HG02763 (cell line): ENCODE measurements around the gene OPRM1.
A peak's percentile ranks its signal among the peaks of the same experiment; 100 is the strongest.

ENCODE experiments used
- ATAC-seq: cut with Tn5 transposase; IDR thresholded peaks from one replicate; pipeline ENCODE4 v1.9.1; 2021; ENCODE audit warnings: mild to moderate bottlenecking, moderate library complexity; ENCODE audit not compliant: unreplicated experiment

The OPRM1 gene

DNA sequence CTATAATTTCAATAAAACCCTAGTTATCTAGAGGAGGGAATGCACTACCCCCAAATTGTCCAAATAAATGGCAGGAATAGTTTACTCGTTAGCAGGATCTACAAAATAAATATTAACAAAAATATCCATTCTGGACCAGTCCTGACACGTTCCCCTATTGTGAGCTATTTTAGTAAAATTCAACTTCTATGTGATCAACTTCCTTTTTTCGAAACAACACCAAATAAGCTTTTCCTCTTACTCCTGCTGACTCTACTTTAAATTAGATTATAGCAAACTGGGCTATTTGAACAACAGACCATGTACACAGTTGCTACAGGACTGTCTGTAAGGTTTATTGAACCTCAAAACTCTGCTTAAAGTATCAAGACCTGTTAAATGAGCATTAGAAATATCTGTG, 163.3 kb downstream of the OPRM1 start:
- no peak for ATAC-seq

DNA sequence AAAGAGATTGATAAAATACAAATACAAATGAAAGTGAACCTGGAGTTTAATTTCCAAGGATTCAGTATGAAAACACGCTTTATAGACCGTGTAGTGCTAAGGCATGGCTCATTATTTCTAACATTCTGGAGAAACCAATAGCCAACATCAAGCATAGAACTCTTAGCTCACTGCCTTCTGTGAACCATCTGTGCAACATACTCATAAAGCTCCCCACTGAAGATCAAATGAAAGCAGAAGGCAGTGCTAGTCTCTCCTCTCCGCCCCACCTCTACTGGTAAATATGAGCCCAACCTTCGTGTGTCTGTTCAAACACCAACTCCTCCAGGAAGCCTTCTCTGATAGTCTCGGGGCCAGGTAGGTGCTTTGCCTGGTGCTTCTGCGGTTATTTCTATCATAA, 163.9 kb downstream of the OPRM1 start:
- ATAC-seq = no peak

DNA sequence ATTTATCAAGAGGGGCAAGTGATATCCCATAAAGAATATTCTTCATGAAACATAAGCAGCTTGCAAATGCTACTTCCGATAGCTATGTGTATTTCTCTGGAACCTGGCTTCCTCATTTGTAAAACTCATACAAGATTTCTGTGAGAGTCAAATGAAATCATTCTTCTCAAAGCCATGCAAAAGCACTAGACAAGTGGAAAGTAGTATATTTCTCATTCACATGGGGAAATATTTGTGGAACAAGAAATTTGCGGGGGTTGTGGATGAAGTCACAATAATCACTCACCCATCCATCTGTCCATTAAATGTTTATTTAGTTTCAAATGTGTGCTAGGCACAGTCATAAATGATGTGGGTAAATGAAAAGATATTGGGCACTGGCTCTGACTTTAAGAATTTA, 167.1 kb downstream of the OPRM1 start:
- ATAC-seq = no peak

DNA sequence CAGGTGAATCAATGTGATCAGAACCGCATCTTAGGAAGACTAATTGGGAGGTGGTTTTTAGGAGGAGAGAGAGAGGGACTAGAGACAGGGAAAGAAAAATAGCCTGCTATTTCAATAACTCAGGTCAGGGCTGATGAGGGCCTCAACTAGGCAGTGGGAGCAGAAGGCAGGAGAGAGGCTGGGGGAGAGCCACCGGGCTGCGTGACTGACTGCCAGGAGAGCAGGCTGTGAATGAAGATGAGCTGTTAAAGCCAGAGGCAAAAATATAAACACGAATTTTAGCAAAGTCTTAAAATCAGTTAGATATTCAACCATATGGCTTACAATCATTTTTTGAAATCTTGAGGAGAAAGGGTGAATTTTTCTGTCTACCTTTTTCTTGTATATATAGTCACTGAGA, 168.0 kb downstream of the OPRM1 start:
- ATAC-seq = no peak

GRCh38 chr6:154209555-154209954, 170.5 kb downstream of the OPRM1 start:
- no peak for ATAC-seq

DNA sequence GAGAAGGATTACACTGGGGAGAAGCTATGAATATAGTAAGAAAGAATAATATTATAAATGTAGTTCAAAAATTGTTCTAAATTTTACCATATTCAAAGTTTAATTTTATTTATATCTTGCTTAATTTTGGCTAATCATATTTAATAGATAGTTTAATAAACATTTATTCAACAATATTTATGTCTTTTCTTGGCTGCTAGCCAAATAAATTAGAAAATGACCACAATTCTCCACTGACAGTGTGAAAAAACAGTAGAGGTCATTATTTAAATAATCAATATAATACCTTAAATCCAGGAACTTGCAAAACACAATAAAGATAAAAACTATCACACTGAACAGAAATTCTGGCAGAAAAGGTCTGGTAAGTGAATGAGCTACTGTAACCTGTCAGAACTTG, 171.6 kb downstream of the OPRM1 start:
- no peak for ATAC-seq

- ATAC-seq = no peak
These were observed 174.7 kb downstream of the OPRM1 start for GRCh38 chr6:154213782-154214181.

GRCh38 chr6:154218301-154218700, 179.3 kb downstream of the OPRM1 start:
- ATAC-seq = no peak

DNA sequence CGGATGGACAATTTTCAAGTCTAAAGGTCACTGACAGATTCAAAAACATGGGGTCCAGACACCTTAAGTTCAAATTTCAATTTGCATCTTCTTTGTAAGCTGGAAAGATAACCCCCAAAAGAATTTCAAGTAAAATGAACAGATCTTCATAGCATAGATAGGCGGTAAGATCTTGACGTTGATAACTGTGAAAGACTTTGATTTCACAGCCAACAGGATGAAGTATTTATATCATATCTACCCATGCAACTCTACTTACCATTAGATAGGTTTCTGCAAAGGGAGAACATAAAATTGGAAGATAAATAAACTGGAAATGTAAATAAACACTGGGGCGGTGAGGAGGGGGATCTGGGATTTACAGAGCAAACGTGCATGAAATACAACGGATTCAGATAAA, 179.7 kb downstream of the OPRM1 start:
- no peak for ATAC-seq

DNA sequence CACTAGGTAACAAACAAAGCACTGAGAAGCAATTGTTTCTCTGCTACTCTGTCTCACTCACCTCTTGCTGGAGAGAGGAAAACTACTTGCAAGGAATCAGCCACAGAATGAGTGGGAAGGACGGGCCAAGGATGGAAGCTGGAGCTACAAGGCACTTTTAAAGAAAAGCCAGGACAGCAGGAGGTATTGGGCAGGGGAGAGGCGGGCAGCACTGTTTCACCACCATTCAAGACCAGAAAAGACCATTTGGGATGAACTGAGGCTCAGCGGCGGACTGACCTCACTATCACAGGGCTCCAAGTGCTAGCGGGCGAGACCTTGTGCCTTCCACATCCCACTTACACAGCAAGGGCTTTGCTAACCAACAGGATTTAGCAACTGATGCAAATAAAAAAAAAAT, 180.2 kb downstream of the OPRM1 start:
- ATAC-seq = no peak

DNA sequence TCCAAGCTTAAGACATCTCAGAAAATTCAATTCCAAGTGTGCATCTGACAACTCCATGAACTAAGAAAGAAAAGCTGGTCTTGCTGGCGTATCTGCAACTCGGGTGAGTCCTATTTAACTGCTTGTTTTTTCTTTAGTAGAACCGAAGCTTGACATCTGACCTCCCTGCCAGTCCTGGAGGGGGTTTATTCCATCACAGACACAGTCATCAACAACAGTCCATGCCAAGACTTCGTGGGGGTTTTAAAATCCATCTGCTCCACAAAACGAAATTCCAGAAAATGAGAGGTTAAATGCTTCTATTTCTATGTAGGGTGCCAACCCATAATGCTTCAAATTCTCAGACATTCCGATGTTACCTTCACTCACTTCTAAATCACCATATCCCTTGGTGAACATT, 183.7 kb downstream of the OPRM1 start:
- no peak for ATAC-seq

GRCh38 chr6:154223296-154223695, 184.3 kb downstream of the OPRM1 start:
- ATAC-seq = no peak

- no peak for ATAC-seq
These were observed 187.4 kb downstream of the OPRM1 start for GRCh38 chr6:154226461-154226860.

DNA sequence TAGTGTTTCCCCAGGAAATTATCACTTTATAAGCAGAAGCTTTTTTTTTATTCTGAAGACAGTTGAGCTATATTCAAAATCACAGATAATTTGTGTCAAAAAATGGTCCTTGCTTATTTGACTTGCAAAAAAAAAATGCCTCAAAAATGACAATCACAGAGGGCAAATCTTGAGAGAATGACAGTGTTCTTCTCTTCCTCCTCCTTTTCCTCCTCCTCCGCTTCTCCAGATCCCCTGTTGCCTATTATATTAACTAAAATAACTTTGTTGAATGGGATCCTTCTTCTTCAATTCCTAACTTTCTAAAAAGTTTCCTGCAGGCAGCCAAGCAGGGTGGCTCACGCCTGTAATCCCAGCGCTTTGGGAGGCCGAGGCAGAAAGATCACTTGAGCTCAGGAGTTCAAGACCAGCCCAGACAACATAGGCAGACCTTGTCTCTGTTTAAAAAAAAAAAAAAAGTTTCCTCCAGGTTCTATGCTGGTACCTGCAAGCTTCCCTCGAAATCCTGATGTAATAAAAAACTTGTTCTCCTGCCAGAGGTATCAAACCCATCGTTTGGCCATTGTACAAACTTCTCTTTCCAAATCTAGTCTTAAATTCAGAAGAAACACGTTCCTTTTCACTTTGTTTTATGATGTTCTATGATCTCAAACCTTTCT, 189.0 kb downstream of the OPRM1 start:
- no peak for ATAC-seq

- no peak for ATAC-seq
These were observed 189.5 kb downstream of the OPRM1 start for GRCh38 chr6:154228521-154228905.

DNA sequence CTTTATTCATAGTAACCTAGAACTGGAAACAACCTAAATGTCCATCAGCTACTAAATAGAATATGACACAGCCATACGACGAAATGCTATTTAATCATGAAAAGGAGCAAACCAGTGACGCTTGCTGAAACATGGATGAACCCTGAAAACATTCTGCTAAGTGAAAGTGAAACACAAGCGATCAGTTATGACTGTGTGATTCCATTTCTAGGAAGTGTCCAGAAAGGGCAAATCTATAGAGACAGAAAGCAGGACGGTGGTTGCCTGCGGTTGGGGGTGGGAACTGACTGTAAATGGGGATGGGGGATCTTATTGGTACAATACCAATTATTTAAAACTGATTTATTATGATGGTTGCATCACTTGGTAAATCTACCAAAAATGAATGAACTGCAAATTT, 190.7 kb downstream of the OPRM1 start:
- peak; percentile 51 for ATAC-seq

- ATAC-seq = no peak
These were observed 191.4 kb downstream of the OPRM1 start for GRCh38 chr6:154230393-154230792.

GRCh38 chr6:154230910-154231595, 192.0 kb downstream of the OPRM1 start:
- ATAC-seq = no peak

- ATAC-seq = no peak
These were observed 193.2 kb downstream of the OPRM1 start for GRCh38 chr6:154232013-154232910.

DNA sequence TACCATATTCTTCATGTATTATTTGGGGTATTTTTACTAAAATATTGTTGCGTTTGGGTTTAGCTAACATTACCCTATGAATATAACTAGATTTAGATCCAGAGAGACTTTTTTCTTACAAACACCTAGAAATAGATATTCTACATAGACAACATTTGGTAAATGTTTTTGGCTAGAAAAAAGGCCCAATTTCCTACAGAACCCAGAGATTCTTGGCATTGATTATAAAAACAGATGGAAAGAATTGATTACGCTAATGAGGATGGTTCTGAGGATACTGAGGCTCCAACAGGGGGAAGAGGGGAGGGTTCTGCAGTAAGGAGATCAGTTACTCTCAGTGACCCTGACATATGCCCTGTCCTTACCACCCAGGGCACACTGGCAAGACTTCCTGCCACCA, 194.3 kb downstream of the OPRM1 start:
- ATAC-seq = no peak

DNA sequence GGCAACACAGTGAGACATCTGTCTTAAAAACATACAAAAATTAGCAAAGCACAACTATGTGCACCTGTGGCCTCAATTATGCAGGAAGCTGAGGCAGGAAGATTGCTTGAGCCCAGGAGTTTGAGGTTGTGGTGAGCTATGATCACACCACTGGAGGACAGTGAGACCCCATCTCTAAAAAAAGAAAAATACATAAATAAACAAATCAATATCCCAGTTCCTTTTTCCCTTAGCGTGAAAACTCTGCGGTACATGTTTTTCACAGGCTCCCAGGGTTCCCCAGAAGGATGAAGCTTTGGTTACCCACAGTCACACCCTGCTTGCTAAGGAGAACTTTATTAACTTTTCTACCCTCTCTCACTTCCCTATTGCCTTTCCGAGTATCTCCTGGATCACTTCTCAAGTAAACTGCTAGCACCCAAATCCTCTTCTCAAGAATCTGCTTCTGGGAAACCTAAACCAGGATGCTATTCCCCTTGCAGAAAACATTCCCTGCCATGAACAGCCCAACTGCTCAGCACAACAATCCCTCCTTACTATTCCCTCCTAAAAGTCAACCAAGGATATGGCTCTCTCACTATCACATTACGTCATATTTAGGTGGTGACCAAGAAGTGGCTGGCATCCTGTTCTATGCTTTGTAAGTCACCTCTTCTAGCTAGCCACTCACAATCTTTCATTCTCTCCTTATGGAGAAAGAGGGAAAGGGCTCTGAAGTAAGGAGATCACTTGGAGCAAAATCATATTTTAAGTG, 195.2 kb downstream of the OPRM1 start:
- ATAC-seq = peak; percentile 54
